GM13976 (cell line): ENCODE data around the gene SEMA5A.

Source experiments
- DNase-seq: peaks from one replicate; pipeline ENCODE4 v3.0.0; 2012; ENCODE audit warnings: low spot score
- CTCF ChIP-seq: IDR thresholded peaks from 2 replicates; pipeline ENCODE4 v1.5.1; 2012; ENCODE audit warnings: borderline replicate concordance, mild to moderate bottlenecking; ENCODE audit not compliant: insufficient read depth; ENCODE audit errors: extremely low read depth, missing control alignments, control extremely low read depth
- in situ Hi-C: fragments of 300-500 bp; cut with MboI; formaldehyde crosslinking; loops from one replicate; pipeline ENCODE4 v1.12.0; 2022; ENCODE audit warnings: low sequenced_read_pairs, mixed read lengths, inconsistent platforms; ENCODE audit not compliant: unreplicated experiment

Gene SEMA5A

GRCh38 chr5:9059920-9060691 lies 485.8 kb downstream of the SEMA5A start:
- in situ Hi-C loops: no loop called here
- no peak for TF ChIP-seq CTCF
- no peak for DNase-seq

- in situ Hi-C loops: no loop called here
- DNase-seq: no peak
- no peak for TF ChIP-seq CTCF
These were observed 487.2 kb downstream of the SEMA5A start for GRCh38 chr5:9058666-9059065.

GRCh38 chr5:9058161-9058560 lies 487.7 kb downstream of the SEMA5A start:
- TF ChIP-seq CTCF: no peak
- DNase-seq: no peak

GRCh38 chr5:9057406-9058000 lies 488.4 kb downstream of the SEMA5A start:
- DNase-seq: no peak
- no peak for TF ChIP-seq CTCF
- in situ Hi-C loops: no loop called here

More at GRCh38 chr5:9058161-9058560, 487.7 kb downstream of the SEMA5A start:
- in situ Hi-C loops: no loop called here

GRCh38 chr5:9056046-9056445 lies 489.8 kb downstream of the SEMA5A start:
- in situ Hi-C loops: no loop called here
- no peak for DNase-seq
- no peak for TF ChIP-seq CTCF

GRCh38 chr5:9054821-9055589 lies 490.9 kb downstream of the SEMA5A start:
- no peak for TF ChIP-seq CTCF
- no peak for DNase-seq
- in situ Hi-C loops: no loop called here
